Measurements from ENCODE around the gene ATG101.
"Not testable (repeated sequence)": the region's sequence is repeated elsewhere in the genome, so short reads cannot be mapped to it uniquely, and the experiment has no call there.

The ATG101 gene

DNA sequence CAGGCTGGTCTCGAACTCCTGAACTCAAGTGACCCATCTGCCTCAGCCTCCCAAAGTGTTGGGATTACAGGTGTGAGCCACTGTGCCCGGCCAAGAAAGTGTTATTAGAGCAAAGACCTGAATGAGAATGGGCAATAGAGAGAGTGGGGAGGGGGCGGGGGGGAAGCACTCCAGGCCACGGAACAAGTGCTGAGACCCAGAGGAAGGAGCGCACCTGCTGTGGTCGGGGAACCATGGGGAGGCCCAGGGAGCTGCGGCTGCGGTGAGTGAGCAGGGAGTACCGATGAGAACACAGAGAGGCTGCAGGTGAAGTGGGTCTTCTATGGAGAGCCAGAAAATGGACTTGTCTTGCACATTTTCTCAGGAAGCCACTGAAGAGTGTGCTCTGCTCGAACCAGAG lies 20.5 kb downstream of the ATG101 start:
- no peak for TF ChIP-seq JUND (IDR thresholded peaks at IDR 0.05; ENCODE audit: low read depth)
- in situ Hi-C loops (cut with HindIII; ENCODE audit: low pct_unique_long_range_greater_than_20kb, low sequenced_read_pairs): no loop called here
- no peak for DNase-seq (ENCODE audit: low read depth in 1 of 2, low spot score in 1 of 2)

DNA sequence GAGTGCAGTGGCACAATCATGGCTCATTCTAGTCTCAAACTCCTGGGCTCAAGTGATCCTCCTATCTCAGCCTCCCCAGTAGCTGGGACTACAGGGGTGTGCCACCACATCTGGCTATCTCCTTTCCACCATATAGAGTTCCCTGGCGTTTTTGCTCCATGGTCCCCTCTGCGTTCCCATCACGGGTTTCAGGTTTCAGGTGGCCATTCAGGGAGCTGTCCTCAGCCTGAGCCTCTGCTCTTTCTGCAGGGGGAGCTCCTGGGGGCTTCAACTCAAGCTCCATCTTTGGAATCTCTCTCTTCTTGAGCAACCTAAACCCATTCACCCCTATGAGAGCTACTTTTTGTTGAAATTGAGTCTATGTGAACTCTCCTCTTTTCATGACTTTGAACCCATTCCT lies 21.3 kb downstream of the ATG101 start:
- in situ Hi-C loops (cut with HindIII; ENCODE audit: low pct_unique_long_range_greater_than_20kb, low sequenced_read_pairs): no loop called here
- no peak for TF ChIP-seq JUND (IDR thresholded peaks at IDR 0.05; ENCODE audit: low read depth)
- DNase-seq (ENCODE audit: low read depth in 1 of 2, low spot score in 1 of 2): no peak

DNA sequence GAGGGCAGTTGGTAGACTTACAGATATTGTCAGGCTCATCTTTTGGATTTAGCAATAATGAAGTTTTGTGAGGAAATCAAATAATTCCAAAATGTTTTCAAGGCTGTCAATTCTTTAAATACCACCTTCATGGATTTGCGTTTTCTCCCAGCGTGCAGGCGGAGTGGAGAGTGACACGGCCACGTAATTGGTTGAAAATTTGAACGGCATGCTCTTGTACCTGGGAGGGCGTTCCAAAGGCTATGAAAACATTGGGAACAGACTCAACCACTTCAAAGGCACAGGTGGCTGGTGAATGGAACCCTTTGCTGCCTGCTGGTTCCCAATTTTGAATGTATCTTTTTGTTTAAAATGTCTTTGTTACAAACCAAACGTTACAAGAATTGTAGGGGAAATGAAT lies 22.1 kb downstream of the ATG101 start:
- in situ Hi-C loops (cut with HindIII; ENCODE audit: low pct_unique_long_range_greater_than_20kb, low sequenced_read_pairs): no loop called here
- peak; percentile 36 to 56 for DNase-seq (ENCODE audit: low read depth in 1 of 2, low spot score in 1 of 2)
- TF ChIP-seq JUND (IDR thresholded peaks at IDR 0.05; ENCODE audit: low read depth): no peak

DNA sequence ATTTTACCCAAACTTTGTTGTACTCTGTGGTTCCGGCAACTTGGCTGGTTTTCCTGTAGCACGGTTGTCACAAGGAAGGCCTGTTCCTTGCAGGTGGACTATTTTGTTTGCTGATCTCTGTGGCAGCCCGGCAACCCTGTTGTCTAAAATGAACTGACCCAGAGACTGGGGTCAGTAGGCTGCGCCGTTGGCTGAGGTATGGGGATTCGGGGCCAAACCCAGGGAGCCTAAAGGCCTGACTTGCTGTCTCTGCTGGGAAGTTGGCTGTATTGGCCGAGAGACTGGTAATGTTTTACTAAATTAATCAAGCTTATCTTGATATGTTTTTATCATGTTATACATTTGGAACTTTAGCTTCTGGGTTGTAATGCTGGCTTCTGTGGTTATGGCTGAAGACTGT lies 23.6 kb downstream of the ATG101 start:
- in situ Hi-C loops (cut with HindIII; ENCODE audit: low pct_unique_long_range_greater_than_20kb, low sequenced_read_pairs): no loop called here
- no peak for TF ChIP-seq JUND (IDR thresholded peaks at IDR 0.05; ENCODE audit: low read depth)
- no peak for DNase-seq (ENCODE audit: low read depth in 1 of 2, low spot score in 1 of 2)

DNA sequence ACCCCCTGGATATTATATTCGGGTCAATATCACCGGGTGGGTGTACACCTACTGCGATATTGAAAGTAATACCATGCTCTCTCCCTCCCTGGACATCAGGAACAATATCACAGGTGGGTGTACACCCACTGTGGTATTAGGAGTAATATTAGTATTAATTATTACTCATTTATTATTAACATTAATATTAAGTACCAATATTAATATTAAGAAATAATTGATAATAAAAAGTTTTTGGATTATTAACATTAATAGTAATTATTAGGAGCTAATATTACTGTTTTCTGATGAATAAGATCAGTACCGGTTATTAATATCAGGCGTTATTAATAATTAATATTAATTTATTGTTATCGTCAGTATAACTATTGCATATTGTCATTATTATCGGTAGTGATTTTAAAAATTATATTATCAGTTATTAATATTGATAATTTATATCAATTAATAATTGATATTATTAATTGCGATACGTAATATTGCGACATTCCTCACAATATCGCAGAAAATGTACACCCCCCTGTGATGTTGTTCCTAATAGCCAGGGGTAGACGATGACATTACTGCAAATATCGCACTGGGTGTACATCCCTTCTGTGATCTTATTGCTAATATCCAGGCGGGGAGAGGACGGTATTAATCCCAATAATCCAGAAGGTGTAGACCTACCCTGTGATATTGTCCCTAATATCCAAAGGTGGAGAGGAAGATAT lies 26.7 kb downstream of the ATG101 start:
- in situ Hi-C loops (cut with HindIII; ENCODE audit: low pct_unique_long_range_greater_than_20kb, low sequenced_read_pairs): no loop called here
- TF ChIP-seq JUND (IDR thresholded peaks at IDR 0.05; ENCODE audit: low read depth): no peak

DNA sequence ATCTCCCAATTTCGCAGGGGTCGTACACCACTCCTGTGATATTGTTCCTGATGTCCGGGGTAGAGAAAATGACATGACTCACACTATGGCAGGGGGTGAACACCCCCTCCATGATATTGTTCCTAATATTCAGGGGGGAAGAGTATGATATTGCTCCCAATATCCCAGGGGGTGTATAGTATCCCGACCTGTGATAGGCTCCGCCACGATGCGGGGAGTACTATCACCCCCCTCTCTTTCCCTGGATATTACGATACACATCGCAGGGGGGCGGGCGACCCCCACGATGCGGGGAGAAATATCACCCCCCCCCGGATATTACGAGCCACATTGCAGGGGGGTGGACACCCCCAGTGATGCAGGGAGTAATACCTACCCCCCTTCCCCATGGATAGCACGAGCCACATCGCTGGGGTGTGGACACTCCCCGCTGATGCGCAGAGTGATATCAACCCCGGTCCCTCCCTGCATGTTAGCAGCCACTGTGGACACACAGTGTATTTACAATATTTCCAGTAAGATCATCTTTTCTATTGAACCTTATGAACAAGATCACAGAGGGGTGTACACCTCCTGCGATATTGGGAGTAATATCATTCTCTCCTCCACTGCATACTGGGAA lies 27.4 kb downstream of the ATG101 start:
- no peak for DNase-seq (ENCODE audit: low read depth in 1 of 2, low spot score in 1 of 2)
- in situ Hi-C loops (cut with HindIII; ENCODE audit: low pct_unique_long_range_greater_than_20kb, low sequenced_read_pairs): no loop called here
- TF ChIP-seq JUND (IDR thresholded peaks at IDR 0.05; ENCODE audit: low read depth): no peak

More for the DNA sequence above, 26.7 kb downstream of the ATG101 start:
- no peak for DNase-seq (ENCODE audit: low read depth in 1 of 2, low spot score in 1 of 2)

DNA sequence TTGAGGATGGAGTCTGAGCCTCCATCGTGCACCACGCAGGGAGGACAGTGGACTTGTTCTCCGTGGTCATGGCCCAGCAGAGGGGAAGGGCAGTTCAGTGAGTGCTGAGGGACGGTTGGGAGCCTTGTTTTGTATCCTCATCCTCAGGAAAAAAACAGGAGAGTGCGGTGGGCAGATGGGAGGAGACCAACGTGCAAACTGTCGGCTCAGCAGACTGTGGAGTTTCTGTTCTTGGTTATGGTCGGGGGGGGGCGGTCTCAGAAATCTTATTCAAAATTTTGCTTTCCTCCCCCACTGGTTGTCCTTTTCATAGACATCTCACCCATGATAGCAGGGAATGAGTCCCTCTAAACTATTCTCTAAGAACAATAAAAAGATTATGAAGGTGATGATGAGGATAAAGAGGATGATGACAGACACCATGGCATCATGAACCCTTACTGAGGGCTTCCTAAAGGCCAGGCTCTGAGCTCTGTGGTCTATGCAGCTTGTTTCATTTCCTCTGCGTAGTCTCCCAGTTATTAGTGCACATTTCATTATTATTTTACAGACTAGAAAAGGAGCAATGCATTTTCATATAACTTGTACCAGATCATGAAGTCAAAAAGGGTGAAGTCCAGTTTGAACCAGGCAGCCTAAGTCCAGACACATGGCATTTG lies 34.8 kb downstream of the ATG101 start:
- DNase-seq (ENCODE audit: low read depth in 1 of 2, low spot score in 1 of 2); in situ Hi-C loops (cut with HindIII; ENCODE audit: low pct_unique_long_range_greater_than_20kb, low sequenced_read_pairs): not testable (repeated sequence)

DNA sequence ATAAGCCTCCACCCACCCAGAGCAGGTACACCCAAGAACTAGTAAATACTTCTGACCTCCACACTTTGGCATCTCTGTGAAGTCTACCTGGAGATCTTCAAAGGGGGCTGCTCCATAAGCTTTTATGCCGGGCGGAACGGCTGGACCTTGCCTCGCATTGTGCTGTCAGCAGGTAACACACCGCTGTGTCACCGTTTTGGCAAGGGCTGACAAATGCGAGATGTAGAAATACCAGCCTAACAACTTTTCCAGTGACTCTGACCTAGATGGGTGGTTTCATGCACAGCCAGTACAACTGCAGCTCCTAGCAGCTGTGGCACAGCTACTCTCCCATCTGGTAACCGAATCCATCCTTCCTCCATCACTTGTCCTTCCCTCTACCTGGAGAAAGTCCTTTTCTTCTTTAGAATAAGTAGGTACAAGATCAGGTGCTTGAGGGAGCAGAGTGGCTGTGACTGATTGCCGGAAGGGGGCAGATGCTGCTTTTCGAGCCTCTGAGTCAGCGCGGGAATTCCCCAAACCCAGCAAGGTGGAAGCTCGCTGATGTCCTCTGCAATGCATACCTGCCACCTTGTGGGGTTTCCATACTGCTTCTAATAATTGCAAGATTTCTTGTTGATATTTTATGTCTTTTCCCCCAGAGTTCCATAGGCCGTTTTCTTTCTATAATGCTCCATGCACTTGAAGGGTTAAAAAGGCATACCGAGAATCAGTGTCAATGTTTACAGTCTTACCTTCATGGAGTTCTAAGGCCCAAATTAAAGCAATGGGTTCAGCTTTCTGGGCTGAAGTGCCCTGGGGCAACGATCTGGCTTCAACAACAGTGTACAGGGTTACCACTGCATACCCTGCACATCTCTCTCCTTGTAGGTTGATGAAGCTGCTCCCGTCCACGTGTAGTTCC lies 46.7 kb downstream of the ATG101 start:
- in situ Hi-C loops (cut with HindIII; ENCODE audit: low pct_unique_long_range_greater_than_20kb, low sequenced_read_pairs): not testable (repeated sequence)
- DNase-seq (ENCODE audit: low read depth in 1 of 2, low spot score in 1 of 2): peak in 1 of 2 experiments; percentile 95

DNA sequence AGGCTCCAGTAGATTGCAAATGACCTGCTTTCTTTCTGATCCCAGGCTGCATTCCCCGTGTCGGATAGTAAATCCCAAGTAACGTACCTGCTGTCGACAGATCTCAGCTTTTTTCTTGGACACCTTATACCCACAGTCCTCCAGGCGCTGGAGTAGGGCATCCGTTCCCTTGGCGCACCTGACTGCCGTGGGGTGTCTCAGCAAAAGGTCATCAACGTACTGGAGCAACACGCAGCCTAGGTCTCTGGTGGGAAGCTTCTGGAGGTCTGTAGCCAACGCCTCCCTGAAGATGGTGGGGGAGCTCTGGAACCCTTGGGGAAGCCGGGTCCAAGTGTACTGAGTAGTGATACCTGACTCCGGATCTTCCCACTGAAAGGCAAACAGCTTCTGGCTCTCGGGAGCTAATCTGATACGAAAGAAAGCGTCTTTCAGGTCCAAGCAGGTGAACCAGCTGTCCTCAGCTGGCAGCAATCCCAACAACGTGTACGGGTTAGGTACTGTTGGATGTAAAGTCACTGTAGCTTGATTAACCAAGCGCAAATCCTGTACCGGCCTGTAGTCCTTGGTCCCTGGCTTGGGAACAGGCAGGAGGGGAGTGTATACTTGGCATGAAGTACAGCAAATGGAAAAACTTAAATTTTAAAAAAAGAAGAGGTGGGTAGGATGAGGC lies 48.2 kb downstream of the ATG101 start:
- peak in 1 of 2 experiments; percentile 81 for DNase-seq (ENCODE audit: low read depth in 1 of 2, low spot score in 1 of 2)

DNA sequence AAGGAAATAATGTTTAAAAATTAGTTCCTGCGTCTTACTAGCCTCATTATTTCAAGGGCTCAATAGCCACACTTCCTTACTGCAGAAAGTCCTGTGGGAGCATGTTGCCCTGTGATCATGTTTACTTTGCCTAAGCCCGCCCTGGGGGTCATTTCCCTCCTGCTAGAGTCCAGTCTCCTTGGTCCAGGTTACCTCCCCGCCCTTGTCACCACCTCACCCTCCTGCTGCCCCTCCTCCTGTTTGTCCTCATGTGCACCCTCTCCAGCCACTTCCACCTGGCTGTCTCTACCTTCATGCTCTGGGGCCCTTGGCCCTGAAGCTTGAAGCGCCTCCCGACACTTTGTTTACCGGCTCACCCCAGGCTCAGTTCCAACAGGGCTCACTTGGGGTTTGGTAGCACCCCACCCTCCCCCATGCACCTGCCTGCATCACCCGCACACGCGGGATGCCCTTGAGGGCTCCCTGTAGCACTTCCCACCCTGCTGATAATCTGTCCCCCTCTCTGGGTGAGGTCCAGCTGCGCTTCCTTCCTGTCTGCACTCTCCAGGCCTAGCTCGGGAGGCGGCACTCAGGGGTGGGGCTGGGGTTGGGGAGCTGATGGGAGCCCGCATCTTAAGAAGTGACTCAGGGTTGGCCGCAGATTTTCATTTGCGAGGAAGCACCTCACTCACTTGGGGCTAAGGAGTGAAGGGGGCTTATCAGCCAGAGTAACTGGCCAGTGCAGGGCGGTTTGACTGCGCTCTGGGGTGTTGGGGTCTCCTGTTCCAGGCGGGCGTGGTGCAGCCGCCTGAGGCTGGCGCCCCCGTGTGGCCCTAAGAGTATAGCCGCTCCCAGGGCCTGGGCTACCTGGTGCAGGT lies 49.8 kb downstream of the ATG101 start:
- DNase-seq (ENCODE audit: low read depth in 1 of 2, low spot score in 1 of 2): peak; percentile 73 to 91
- in situ Hi-C loops (cut with HindIII; ENCODE audit: low pct_unique_long_range_greater_than_20kb, low sequenced_read_pairs): no loop called here
- no peak for TF ChIP-seq JUND (IDR thresholded peaks at IDR 0.05; ENCODE audit: low read depth)

More for the DNA sequence above, 48.2 kb downstream of the ATG101 start:
- in situ Hi-C loops (cut with HindIII; ENCODE audit: low pct_unique_long_range_greater_than_20kb, low sequenced_read_pairs): not testable (repeated sequence)

Measured in T47D (cell line).